Stimulated activated naive CD8-positive, alpha-beta T cell treated with anti-CD3 and anti-CD28 coated beads, Interleukin-15, amount 100 ng/mL, for 72 hours (primary cell): ENCODE measurements around the gene RGS19.
"Not testable (repeated sequence)": the region's sequence is repeated elsewhere in the genome, so short reads cannot be mapped to it uniquely, and the experiment has no call there.

Experiments used
- ATAC-seq: fragments of 150-1000 bp; cut with Tn5 transposase; 2 replicates; pipeline ENCODE4 v1.10.0; 2021; ENCODE audit warnings: mild to moderate bottlenecking, moderate library complexity
- DNase-seq, 2 donors: peaks; one replicate each; pipeline ENCODE4 v3.0.0; 2021 to 2022
- H3K27ac Mint-ChIP-seq, 2 donors: one replicate each; pipeline ENCODE4 v1.8.0; 2022; ENCODE audit warnings: mild to moderate bottlenecking in 2 of 2, mixed read lengths in 2 of 2, moderate library complexity in 2 of 2
- H3K27me3 Mint-ChIP-seq: one replicate; pipeline ENCODE4 v1.8.0; 2022; ENCODE audit warnings: mixed read lengths
- H3K4me1 Mint-ChIP-seq: one replicate; pipeline ENCODE4 v1.8.0; 2022; ENCODE audit warnings: mild to moderate bottlenecking, mixed read lengths
- H3K4me3 Mint-ChIP-seq, 2 donors: one replicate each; pipeline ENCODE4 v1.8.0; 2022; ENCODE audit warnings: mild to moderate bottlenecking in 2 of 2, mixed read lengths in 2 of 2, moderate library complexity in 1 of 2
- H3K9me3 Mint-ChIP-seq, 2 donors: one replicate each; pipeline ENCODE4 v1.8.0; 2022; ENCODE audit warnings: mixed read lengths in 2 of 2

Gene RGS19

DNA sequence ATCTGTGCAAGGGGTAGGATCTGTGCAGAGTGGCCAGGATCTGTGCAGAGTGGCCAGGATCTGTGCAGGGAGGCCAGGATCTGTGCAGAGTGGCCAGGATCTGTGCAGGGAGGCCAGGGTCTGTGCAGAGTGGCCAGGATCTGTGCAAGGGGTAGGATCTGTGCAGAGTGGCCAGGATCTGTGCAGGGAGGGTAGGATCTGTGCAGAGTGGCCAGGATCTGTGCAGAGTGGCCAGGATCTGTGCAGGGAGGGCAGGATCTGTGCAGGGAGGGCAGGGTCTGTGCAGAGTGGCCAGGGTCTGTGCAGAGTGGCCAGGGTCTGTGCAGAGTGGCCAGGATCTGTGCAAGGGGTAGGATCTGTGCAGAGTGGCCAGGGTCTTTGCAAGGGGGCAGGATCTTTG, 9.3 kb upstream of the RGS19 start:
- H3K27me3 Mint-ChIP-seq, result peaks cover 21% of the 10 kb centered on the region
- not testable (repeated sequence) for H3K4me3 Mint-ChIP-seq

DNA sequence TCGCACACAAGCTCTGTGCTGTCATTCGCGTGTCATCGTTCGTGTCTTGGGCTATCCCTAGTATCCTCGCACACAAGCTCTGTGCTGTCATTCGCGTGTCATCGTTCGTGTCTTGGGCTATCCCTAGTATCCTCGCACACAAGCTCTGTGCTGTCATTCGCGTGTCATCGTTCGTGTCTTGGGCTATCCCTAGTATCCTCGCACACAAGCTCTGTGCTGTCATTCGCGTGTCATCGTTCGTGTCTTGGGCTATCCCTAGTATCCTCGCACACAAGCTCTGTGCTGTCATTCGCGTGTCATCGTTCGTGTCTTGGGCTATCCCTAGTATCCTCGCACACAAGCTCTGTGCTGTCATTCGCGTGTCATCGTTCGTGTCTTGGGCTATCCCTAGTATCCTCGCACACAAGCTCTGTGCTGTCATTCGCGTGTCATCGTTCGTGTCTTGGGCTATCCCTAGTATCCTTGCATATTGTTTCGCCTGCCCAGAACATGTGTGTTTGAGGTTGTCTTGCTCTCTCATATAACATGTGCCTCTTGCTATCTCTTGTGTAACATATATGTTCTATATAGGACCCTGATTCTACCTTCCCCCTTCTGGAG, 8.0 kb upstream of the RGS19 start:
- ATAC-seq, H3K4me3 Mint-ChIP-seq, H3K27ac Mint-ChIP-seq, DNase-seq: not testable (repeated sequence)
- Mint-ChIP-seq H3K4me1 (peaks cover 22% of the 10 kb centered on the region), H3K27me3 (peaks cover 21% of the 10 kb centered on the region), H3K9me3 (peaks cover 0 to 12% of the 10 kb centered on the region in 2 donors)

More for the DNA sequence above, 9.3 kb upstream of the RGS19 start:
- Mint-ChIP-seq H3K4me1 (peaks cover 14% of the 10 kb centered on the region), H3K9me3 (peaks cover 0 to 12% of the 10 kb centered on the region in 2 donors)
- DNase-seq, ATAC-seq, H3K27ac Mint-ChIP-seq: not testable (repeated sequence)

DNA sequence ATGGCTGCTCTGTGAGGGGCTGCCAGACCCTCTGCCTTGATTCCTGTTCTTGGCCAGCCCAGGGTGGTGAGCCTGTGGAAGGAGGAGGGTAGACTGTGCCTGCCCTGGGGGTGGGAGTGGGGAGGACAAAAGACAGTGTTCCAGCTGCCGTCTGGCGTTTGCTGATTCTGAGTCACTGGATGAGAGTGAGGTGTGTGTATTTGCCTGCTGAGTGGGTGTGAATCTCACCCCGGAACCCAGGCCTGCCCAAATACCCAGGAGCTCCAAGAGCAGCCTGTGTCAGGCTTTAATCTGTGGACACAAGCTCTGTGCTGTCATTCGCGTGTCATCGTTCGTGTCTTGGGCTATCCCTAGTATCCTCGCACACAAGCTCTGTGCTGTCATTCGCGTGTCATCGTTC, 7.5 kb upstream of the RGS19 start:
- DNase-seq, result no peak
- H3K4me3 Mint-ChIP-seq, result no peak overlapping the region
- no peak overlapping the region for H3K27ac Mint-ChIP-seq
- H3K27me3 Mint-ChIP-seq, result peaks cover 25% of the 10 kb centered on the region
- no peak for ATAC-seq
- H3K4me1 Mint-ChIP-seq, result peaks cover 26% of the 10 kb centered on the region
- H3K9me3 Mint-ChIP-seq, result peaks cover 0 to 12% of the 10 kb centered on the region in 2 donors

DNA sequence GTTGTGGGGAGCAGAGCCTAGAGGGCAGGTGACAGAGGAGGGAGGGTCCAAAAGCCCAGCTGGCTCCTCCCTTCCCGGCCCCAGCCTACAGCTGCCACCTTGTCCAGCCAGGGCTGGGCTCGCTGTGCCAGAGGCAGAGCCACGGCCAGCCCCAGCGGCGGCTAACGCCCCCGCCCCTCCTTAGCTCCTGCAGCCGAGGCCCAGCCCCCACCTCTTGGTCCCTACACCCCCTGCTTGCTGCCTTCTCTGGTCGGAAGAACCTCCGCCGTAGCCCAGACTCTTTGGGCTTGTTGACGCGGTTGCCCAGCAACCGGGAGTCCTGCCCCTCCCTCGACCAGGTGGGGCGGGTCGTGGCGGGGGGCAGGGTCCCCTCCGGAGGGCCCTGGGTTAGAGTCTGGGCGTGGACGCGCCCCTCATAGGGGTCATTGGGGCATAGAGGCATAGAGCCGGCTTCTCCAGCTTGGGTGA, 5.4 kb upstream of the RGS19 start:
- Mint-ChIP-seq H3K4me3 (peak overlapping the region; percentile 87 to 96), H3K27me3 (peaks cover 37% of the 10 kb centered on the region), H3K4me1 (peaks cover 43% of the 10 kb centered on the region), H3K9me3 (peaks cover 0 to 12% of the 10 kb centered on the region in 2 donors), H3K27ac (peak overlapping the region in 1 of 2 donors; percentile 77)
- DNase-seq (no peak), ATAC-seq (no peak)

DNA sequence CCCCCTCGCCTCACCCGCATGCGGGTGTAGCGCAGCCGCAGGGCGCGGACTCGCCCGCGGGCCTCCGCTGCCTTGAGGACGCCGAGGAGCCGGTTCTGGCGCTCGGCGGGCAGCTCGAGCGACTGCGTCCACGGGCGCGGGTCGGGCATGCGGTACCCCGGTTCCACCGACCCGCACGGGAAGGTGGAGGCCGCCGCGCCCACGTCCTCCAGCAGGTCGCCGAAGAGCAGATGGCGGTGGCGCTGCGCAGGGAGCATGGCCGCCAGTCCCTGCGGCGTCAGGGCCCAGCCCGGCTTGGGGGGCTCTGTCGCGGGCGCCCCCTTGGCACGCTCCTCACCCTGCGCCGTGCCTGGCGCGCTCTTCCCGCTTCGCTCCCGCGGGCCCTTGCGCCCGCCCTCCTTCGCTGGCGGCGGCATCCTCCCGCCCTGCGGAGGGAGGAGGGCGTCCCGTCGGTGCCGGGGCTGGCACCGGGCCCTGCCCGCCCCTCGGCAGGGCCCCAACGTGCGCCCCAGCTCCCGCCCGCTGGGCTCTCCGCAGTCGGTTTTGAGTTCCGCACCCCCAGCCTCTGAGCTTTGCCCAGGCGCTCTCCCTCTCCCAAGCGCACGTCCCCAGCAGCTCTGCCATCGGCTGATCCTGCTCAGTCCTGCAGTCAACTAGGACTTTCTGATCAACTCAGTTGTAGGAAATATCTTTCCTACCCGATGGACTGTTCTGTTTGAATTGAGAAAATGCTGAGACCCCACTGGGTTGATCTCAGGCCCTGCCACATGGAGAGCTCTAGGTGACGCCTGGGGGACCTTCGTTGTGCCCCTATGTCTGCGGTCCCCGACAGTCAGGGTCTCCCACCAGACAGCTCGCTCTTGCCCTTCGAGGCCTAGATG, 4.7 kb upstream of the RGS19 start, which contains the start of gene LKAAEAR1:
Gene LKAAEAR1, minus strand, starts transcription at position 595 of the 881 bp plus-strand sequence. Its CDS starts 179 bp downstream, at position 416.
- peaks cover 0 to 12% of the 10 kb centered on the region in 2 donors for H3K9me3 Mint-ChIP-seq
- H3K27ac Mint-ChIP-seq, result peak within 1 kb of the TSS; percentile 77 to 90
- DNase-seq, result no peak
- H3K4me3 Mint-ChIP-seq, result peak within 1 kb of the TSS; percentile 87 to 96
- ATAC-seq, result no peak
- peaks cover 45% of the 10 kb centered on the region for H3K4me1 Mint-ChIP-seq
- H3K27me3 Mint-ChIP-seq, result peaks cover 37% of the 10 kb centered on the region

DNA sequence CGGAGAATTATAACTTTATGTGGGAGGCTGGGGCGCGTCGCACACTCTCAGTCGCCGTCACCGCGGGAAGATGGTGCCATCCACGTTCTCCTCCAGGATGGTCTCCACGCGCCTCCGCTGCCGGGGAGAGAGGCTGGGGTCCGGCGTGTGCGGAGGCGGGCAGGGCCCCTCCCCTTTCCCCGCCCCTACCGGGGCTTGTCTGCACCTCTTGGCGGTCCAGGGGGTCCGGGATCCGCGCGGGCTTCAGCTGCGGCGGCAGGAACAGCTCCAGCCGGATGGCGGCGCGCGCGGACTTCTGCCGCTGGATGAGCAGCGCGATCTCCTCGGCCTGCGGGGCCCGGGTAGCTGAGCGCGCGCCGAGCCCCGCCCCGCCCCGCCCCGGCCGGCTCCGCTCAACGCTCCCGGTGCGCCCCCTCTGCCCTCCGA, 4.1 kb upstream of the RGS19 start:
- Mint-ChIP-seq H3K27me3 (peaks cover 37% of the 10 kb centered on the region), H3K4me1 (peaks cover 52% of the 10 kb centered on the region), H3K4me3 (peak overlapping the region; percentile 84 to 86), H3K9me3 (peaks cover 0 to 12% of the 10 kb centered on the region in 2 donors), H3K27ac (no peak overlapping the region)
- DNase-seq (peak; percentile 73 to 80), ATAC-seq (peak; percentile 61)

DNA sequence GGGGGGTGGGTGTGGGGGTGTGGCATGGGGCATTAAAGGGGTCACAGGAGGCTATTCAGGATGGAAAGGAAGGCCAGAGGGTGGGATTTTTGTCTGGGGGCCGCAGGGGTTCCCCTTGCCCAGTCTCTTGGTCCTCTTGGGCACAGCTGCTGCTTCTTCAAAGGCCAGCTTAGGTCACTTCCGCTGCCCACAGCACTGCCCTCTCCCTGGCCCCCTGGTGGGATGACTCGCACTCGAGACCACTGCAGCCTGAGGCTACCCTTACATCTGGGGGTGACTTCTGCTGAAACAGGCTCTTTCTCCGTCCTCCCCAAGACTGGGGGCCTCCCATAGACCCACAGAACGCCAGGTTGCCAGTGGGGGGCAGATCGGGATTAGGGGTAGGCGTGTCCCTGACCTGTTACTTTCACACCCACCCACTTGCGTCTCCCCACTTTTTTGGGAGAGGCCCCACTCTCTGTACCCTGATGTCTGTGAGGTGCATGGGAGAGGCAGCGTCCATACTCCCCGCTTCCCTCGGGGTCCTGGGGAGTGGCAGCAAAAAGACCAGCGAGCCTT, 3.6 kb upstream of the RGS19 start:
- no peak overlapping the region for H3K27ac Mint-ChIP-seq
- ATAC-seq (no peak), DNase-seq (no peak)
- H3K9me3 Mint-ChIP-seq, result peaks cover 0 to 11% of the 10 kb centered on the region in 2 donors
- H3K4me3 Mint-ChIP-seq, result peak overlapping the region; percentile 84 to 86
- H3K27me3 Mint-ChIP-seq, result peaks cover 37% of the 10 kb centered on the region
- peaks cover 57% of the 10 kb centered on the region for H3K4me1 Mint-ChIP-seq

DNA sequence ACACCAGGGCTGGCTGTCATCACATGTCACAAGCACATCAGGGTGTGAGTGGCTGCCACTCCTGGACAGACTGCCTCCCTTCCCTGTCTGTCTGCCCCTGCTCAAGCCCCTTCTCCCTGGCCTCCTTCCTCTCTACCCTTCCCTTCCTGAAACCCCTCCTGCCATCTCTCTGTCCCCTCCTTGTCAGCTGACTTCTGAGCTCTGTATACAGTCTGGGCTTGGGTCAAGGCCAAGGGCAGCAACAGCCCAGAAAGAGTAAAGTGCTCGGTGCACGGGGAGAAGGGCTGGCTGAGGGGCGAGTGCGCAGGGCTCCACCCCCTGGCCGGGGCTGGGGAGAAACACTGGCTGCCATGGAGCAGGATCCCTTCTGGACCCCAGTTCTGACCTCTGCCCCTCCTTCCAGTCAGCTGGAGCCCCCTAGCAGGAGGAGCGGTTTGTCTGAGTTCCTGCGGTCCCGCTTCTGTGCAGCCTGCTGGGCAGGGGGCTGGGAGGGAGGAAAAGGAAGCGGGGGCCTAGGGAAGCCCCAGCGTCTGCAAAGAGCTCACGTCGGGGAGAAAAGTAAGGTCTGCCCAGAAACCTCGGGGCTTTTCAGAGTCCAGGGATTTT, 2.9 kb upstream of the RGS19 start:
- no peak for ATAC-seq
- Mint-ChIP-seq H3K27ac (no peak overlapping the region), H3K9me3 (peaks cover 0 to 6% of the 10 kb centered on the region in 2 donors), H3K4me1 (peaks cover 63% of the 10 kb centered on the region), H3K27me3 (peaks cover 37% of the 10 kb centered on the region), H3K4me3 (peak overlapping the region; percentile 84 to 86)
- no peak for DNase-seq

DNA sequence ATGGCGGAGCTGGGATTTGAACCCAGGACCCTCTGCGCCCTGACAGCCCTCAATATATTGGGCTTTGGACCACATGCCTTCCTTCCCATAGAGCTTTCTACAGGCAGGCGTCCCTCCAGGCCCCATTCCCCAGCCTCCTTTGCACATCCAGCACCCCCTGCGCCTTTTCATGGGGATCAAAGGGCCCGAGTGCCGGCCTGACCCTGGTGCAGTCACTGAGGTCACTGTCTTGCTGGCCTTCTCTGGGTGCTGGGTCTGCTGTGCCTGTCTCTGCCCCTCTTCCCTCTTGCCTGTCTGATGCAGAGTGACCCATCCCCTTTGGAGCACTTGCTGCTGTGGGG, 2.3 kb upstream of the RGS19 start:
- Mint-ChIP-seq H3K4me3 (peak overlapping the region; percentile 33 to 84), H3K9me3 (peaks cover 0 to 2% of the 10 kb centered on the region in 2 donors), H3K4me1 (peaks cover 70% of the 10 kb centered on the region), H3K27me3 (peaks cover 37% of the 10 kb centered on the region), H3K27ac (peak overlapping the region in 1 of 2 donors; percentile 47)
- ATAC-seq (no peak), DNase-seq (no peak)

DNA sequence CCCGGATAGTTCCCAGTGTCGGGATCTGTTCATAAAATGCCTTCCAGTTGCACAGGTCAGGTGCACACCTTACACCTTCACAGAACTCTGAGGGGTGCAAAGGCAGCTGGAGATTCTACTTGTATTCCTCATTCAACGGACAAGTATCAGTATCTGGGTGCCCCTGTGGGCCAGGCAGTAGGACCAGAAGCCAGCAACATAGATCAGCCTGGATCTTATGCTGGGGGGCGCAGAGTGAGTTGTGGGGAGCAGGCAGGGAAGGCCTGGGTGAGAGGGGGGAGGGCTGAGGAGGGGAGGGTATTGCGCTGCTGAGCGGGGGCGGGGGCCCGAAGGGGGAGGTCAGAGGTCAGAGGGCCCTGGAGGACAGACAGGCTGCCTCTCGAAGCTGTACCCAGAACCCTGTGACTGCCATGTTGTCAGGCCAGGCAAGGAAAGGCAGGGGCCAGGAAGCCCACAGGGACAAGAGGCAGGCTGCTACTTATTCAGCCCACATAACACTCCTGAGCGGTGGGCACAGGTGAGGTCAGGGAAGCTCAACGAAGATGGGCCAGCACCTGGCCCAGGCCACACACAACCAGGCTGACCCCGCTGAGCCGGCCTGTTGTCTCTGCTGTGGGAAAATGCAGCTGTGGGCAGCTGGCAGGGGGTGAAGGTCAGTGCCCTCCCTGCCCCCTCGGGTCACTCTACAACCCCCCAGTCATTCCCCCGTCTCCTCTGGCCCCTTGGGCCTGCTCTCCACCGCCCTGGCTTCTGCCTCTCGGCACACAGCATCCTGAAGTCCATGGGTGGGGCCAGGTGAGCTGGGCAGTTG, 1.7 kb upstream of the RGS19 start:
- peaks cover 75% of the 10 kb centered on the region for H3K4me1 Mint-ChIP-seq
- peak overlapping the region; percentile 74 to 77 for H3K4me3 Mint-ChIP-seq
- peaks cover 37% of the 10 kb centered on the region for H3K27me3 Mint-ChIP-seq

DNA sequence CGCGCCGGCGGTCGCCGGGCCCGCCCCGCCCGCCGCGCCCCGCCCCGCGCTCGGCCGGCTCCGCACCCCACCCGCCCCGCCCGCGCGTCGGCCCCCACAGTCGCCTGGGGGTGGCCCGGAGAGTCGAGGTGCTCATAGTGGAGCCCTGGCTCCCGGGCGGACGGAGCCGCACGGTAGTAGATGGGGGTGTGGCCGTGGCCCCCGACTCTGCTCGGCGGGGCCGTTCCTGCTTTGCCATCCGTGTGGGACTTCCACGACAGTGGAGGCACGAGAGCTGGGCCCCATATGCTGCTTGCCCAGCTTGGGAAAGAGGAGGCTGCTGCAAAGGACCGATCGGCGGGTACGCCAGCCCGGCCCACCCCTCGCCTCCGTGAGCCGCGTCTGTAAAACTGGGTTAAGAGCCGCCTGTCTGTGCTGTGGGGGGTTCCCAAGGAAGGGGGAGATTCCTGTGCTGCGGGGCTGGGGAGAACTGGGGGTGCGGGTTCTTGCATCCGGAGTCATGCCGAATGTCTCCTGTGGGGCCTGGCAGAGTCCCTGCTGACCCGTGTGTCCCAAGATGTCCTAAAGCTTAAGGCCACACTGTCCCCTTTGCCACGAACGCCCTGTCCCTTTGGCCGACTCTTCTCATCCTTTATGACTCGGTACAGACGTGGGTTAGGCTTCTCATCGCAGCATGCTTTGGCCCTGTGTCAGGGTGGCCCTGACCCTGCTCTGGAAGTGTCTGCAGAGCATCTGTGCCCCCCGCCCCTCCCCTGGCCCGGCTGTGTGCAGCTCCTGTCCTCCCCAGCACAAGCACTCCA, 895 bp upstream of the RGS19 start, which contains the start of gene OPRL1:
Gene OPRL1, plus strand, starts transcription at position 70 of the 800 bp plus-strand sequence. CDS start 12,639 bp downstream, outside the sequence.
- peaks cover 30% of the 10 kb centered on the region for H3K27me3 Mint-ChIP-seq
- ATAC-seq (peak; percentile 42), DNase-seq (peak; percentile 59 to 64)
- H3K4me3 Mint-ChIP-seq, result peak within 1 kb of the TSS; percentile 96 to 98
- H3K4me1 Mint-ChIP-seq, result peaks cover 83% of the 10 kb centered on the region
- H3K9me3 Mint-ChIP-seq, result no peaks in the 10 kb centered on the region
- peak within 1 kb of the TSS; percentile 78 for H3K27ac Mint-ChIP-seq

More for the DNA sequence above, 1.7 kb upstream of the RGS19 start:
- Mint-ChIP-seq H3K27ac (no peak overlapping the region), H3K9me3 (no peaks in the 10 kb centered on the region)
- DNase-seq (no peak), ATAC-seq (no peak)

DNA sequence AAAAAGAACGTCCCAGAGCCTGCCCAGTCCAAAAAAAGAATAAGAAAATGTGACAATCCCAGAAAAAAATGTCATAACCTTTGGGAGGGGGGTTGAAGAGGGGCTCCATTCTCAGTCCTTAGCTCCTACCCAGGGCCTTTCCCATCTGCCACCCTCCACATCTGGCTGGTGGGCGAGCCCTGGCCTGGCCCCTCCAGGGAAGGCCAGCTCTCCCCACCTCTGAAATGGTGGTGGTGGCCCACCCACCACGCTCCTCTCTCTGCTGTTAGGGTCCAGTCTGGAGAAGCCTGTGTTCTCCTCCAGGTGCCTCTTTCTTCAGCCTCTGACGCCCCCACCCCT, 415 bp downstream of the RGS19 start:
- no peak for ATAC-seq
- Mint-ChIP-seq H3K4me3 (peak overlapping the region; percentile 96 to 98), H3K27me3 (peaks cover 16% of the 10 kb centered on the region), H3K9me3 (no peaks in the 10 kb centered on the region), H3K4me1 (peaks cover 80% of the 10 kb centered on the region), H3K27ac (peak overlapping the region; percentile 78)
- no peak for DNase-seq

DNA sequence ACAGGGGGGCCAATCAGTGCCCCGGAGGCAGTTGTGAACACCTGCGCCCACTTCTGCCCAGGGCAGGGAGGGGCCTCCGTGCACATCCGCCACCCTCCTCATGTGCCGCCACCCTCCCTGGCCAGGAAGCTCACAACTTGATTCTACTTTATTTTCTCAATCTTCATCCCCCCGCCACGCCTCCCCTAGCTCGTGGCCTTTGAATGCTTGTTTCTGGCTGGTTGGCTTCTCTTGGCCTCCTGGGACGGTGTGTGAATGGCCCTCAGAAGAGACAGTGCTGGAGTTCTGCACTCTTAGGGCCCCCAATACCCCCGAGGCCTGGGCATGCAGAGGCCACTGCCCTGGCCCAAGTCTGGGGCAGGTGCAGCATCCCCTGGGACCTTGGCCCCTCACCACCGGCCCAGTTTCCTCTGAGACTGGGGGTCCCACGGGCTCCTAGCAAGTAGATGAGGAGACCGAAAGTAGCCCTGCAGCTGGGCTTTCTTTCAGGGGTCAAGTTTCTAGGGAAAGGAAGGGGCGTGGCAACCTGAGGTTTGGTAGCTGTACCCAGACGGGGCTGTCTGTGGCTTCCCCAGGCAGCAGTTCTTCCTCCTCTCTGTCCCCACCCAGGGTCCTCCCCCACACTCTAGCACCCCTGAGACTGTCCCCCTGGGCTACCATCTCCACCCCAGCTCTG, 1.3 kb downstream of the RGS19 start:
- Mint-ChIP-seq H3K9me3 (no peaks in the 10 kb centered on the region), H3K4me3 (peak overlapping the region; percentile 96 to 98), H3K27ac (peak overlapping the region in 1 of 2 donors; percentile 61), H3K27me3 (peaks cover 16% of the 10 kb centered on the region), H3K4me1 (peaks cover 76% of the 10 kb centered on the region)
- peak; percentile 69 for ATAC-seq
- DNase-seq, result peak in 1 of 2 donors; percentile 73
